Measurements from ENCODE around the gene KRTAP2-2.
"Not testable (repeated sequence)": the region's sequence is repeated elsewhere in the genome, so short reads cannot be mapped to it uniquely, and the experiment has no call there.

Gene KRTAP2-2, protein sequence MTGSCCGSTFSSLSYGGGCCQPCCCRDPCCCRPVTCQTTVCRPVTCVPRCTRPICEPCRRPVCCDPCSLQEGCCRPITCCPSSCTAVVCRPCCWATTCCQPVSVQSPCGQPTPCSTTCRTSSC
- total RNA-seq: 0 reads per million in 9 experiments

DNA sequence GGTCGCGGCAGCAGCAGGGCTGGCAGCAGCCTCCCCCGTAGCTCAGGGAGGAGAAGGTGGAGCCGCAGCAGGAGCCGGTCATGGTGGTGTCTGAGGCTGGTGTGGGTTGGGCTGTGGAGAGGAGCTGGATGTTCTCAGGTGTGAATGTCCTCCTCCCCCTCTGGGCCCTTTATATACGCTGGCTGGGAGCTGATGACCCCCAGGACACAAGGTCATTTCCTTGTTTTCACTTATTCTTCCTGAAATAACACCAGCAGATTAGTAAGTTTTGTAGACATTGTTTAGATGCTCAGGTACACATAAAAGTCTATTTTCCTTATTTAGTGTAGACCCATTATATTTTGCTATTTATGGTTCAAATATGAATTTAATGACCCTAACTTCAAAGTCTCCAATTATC lies at the start of gene KRTAP2-2:
Gene KRTAP2-2 (minus strand): TSS at position 101 of the 400 bp plus-strand sequence. CDS start 19 bp downstream, at position 82.
- not testable (repeated sequence) for H3K9me3 Mint-ChIP-seq; ATAC-seq (replicated peaks)

DNA sequence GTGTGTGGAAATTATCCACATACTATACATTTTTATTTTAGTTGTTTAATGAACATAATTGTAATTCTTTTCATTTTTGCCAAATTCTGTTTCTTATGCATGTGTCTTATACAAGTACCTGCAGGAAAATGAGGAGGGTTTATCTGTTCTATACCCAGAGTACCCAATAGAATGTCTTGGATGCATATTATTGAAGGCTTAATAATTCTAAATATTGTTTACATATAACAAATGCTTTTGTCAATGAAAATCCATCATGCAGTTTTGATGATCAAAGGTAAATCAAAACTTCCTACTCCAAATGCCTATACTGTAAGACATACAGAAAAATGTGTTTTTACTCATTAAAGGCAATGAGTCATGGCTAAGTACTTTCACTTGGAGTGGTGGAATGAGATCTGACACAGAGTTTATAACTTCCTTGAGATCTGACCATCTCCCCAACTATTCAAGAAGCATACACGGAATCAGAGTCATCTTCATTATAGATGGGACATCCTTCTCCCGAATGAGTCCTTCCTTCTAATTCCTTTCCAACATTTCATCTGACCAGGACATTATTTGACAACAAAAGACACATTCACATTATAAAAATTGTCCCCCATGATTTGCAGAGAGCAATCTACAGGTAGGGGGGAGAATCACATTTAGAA lies 49.5 kb upstream of the KRTAP2-2 start:
- not testable (repeated sequence) for H3K9me3 Mint-ChIP-seq; H3K27ac Mint-ChIP-seq; H3K36me3 Mint-ChIP-seq (ENCODE audit: insufficient read depth); DNase-seq; H3K4me1 Mint-ChIP-seq (ENCODE audit: low read depth in 2 of 2); H3K4me3 Mint-ChIP-seq; ATAC-seq (replicated peaks)
- peaks cover 22 to 41% of the 10 kb centered on the region in 2 donors for H3K27me3 Mint-ChIP-seq

More for the DNA sequence above, at the start of gene KRTAP2-2:
- H3K36me3 Mint-ChIP-seq (ENCODE audit: insufficient read depth); DNase-seq; H3K27ac Mint-ChIP-seq; H3K4me1 Mint-ChIP-seq (ENCODE audit: low read depth in 2 of 2); H3K4me3 Mint-ChIP-seq: not testable (repeated sequence)
- H3K27me3 Mint-ChIP-seq: peaks cover 48 to 79% of the 10 kb centered on the region in 2 donors

DNA sequence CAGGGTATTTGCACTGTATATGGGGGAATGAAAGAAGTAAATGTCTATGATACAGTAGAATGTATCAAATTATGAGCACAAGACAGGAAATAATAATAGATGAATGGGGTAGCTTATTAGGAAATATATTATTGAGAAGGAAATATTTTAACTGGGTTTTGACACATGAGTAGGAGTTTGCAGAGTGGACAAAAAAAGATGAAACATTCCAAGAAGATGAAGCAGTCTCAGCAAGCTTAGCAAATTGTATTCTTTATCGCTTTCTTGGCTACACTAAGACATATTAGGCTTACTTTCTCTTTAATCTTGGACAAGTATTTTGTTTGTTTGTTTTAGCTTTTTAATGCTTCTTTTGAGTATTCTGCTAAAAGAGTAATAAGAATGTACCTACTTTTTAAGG lies 48.9 kb upstream of the KRTAP2-2 start:
- DNase-seq (no peak), ATAC-seq (replicated peaks) (no peak)
- Mint-ChIP-seq H3K36me3 (ENCODE audit: insufficient read depth) (no peaks in the 10 kb centered on the region), H3K27me3 (peaks cover 24 to 39% of the 10 kb centered on the region in 2 donors), H3K4me1 (ENCODE audit: low read depth in 2 of 2) (peaks cover 0 to 4% of the 10 kb centered on the region in 2 donors), H3K4me3 (no peak overlapping the region), H3K27ac (no peak overlapping the region), H3K9me3 (no peaks in the 10 kb centered on the region)

DNA sequence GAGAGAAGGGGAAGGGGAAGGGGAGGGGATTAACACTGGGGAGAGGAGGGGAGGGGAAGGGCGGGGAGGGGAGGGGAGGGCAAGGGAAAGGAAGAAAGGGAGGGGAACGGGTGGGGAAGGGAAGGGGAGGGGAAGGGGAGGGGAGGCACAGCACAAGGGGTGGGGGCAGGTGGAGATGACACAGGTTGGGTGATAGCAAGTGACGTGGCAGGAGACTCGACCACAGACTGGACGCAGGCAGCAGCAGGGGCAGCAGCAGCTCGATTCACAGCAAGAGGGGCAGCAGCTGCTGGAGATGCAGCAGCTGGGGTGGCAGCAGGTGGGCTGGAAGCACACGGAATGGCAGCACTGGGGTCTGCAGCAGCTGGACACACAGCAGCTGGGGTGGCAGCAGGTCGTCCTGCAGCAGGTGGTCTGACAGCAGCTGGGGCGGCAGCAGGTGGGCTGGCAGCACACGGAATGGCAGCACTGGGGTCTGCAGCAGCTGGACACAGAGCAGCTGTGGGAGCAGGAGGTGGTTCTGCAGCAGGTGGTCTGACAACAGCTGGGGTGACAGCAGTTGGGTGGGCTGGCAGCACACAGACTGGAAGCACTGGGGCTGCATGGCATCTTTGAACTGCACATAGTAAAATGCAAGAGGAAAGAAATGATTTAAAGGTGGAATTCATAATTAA lies 46.7 kb upstream of the KRTAP2-2 start, which contains the start of gene KRTAP4-16:
Gene KRTAP4-16 (minus strand): TSS at position 624 of the 674 bp plus-strand sequence. CDS start 0 bp downstream, at position 624.
- no peaks in the 10 kb centered on the region for H3K9me3 Mint-ChIP-seq
- H3K27me3 Mint-ChIP-seq: peaks cover 35 to 45% of the 10 kb centered on the region in 2 donors
- DNase-seq: no peak
- H3K4me1 Mint-ChIP-seq (ENCODE audit: low read depth in 2 of 2): peaks cover 0 to 3% of the 10 kb centered on the region in 2 donors
- no peak within 1 kb of the TSS for H3K4me3 Mint-ChIP-seq
- no peaks in the 10 kb centered on the region for H3K36me3 Mint-ChIP-seq (ENCODE audit: insufficient read depth)
- no peak within 1 kb of the TSS for H3K27ac Mint-ChIP-seq
- ATAC-seq (replicated peaks): no peak

DNA sequence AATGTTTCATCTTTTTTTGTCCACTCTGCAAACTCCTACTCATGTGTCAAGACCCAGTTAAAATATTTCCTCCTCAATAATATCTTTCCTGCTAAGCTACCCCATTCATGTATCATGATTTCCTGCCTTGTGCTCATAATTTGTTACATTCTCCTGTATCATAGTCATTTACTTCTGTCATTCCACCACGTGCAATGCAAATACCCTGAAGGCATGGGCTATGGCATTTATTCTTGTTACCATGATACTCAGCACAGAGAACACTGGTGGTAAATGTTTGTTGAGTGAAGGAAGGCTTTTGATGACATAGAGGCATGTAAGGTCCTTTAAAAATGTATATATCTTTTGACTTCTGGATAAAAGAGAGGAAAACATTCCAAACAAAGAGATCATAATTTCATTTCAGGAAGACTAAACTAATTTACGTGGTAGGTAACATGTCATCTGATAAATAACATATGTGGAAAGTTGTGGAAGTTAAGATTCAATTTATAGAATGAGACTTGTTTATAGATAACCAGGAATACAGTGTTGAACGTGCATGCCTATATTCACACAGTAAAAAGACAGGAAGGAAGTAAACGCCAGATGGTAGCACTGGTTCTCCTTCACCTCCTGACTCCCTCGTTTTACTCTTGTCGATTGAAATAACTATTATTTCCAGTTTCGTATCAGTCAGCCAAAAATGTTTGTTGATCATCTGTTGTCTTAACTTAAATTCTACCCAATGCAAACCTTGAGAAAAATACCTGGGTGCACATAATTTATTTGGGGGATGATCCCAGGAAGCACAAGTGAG lies 44.9 kb upstream of the KRTAP2-2 start:
- not testable (repeated sequence) for H3K4me3 Mint-ChIP-seq; DNase-seq; H3K27ac Mint-ChIP-seq; H3K36me3 Mint-ChIP-seq (ENCODE audit: insufficient read depth); H3K9me3 Mint-ChIP-seq; ATAC-seq (replicated peaks); H3K4me1 Mint-ChIP-seq (ENCODE audit: low read depth in 2 of 2)
- peaks cover 33 to 52% of the 10 kb centered on the region in 2 donors for H3K27me3 Mint-ChIP-seq

DNA sequence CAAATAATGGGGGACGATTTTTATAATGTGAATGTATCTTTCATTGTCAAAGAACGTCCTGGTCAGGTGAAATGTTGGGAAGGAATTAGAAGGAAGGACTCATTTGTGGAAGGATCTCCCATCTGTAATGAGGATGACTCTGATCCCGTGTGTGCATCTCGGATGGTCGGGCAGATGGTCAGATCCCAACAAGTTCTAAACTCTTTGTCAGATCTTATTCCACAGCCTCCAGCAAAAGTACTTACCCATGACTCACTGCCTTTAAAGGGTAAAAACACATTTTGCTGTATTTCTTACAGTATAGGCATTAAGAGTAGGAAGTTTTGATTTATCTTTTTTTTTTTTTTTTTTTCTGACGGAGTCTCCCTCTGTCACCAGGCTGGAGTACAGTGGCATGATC lies 43.5 kb upstream of the KRTAP2-2 start:
- no peak for ATAC-seq (replicated peaks)
- peaks cover 33 to 59% of the 10 kb centered on the region in 2 donors for H3K27me3 Mint-ChIP-seq
- no peaks in the 10 kb centered on the region for H3K9me3 Mint-ChIP-seq

DNA sequence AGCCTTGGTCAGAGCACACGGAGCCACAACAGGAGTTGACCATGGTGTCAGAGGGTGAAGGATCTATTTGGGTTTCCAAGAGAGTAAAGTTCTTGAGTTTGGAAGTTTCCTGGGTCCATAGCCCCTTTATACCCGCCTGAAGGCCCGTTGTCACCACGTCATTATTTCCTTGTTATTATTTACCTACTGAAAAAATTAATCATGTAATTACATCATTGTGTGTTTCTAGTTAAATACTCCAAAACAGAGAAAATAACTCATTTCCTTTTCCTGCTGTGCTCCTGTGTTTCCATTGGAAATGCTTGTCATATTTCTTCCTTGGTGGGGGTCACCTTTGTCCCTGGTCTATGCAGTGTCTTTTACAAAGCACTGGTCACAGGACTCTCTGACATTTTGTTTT lies 43.0 kb upstream of the KRTAP2-2 start, which contains the start of gene KRTAP4-8:
Gene KRTAP4-8 (minus strand): TSS at position 101 of the 400 bp plus-strand sequence. CDS start 58 bp downstream, at position 43.
- Mint-ChIP-seq H3K4me3 (no peak within 1 kb of the TSS), H3K4me1 (ENCODE audit: low read depth in 2 of 2) (peaks cover 0 to 1% of the 10 kb centered on the region in 2 donors), H3K27ac (no peak within 1 kb of the TSS), H3K27me3 (peaks cover 33 to 59% of the 10 kb centered on the region in 2 donors), H3K36me3 (ENCODE audit: insufficient read depth) (no peaks in the 10 kb centered on the region), H3K9me3 (no peaks in the 10 kb centered on the region)
- no peak for DNase-seq
- ATAC-seq (replicated peaks): no peak

More for the DNA sequence above, 43.5 kb upstream of the KRTAP2-2 start:
- Mint-ChIP-seq H3K27ac (no peak overlapping the region), H3K4me1 (ENCODE audit: low read depth in 2 of 2) (peaks cover 0 to 1% of the 10 kb centered on the region in 2 donors), H3K4me3 (no peak overlapping the region), H3K36me3 (ENCODE audit: insufficient read depth) (no peaks in the 10 kb centered on the region)
- DNase-seq: no peak

DNA sequence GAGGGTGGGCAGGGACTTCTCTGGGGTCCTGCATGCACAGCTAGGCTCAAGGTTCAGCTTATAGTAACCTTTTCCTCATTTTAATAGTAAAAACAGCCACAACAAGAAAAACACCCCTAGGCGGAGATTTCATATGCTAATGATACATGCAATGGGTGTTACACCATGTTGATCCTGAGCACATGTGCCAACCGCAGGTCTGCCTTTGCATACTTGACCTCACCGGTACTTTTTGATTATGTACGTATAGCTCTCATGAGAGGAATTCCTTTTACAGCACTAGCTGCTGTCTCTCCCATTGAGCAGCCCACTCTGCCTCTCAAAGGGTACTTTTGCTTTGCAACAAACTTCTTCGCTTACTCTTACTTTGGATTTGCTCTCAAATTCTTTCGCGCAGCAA lies 41.0 kb upstream of the KRTAP2-2 start:
- Mint-ChIP-seq H3K27me3 (peaks cover 33 to 59% of the 10 kb centered on the region in 2 donors), H3K27ac (no peak overlapping the region), H3K9me3 (no peaks in the 10 kb centered on the region), H3K4me1 (ENCODE audit: low read depth in 2 of 2) (peaks cover 0 to 1% of the 10 kb centered on the region in 2 donors), H3K4me3 (no peak overlapping the region), H3K36me3 (ENCODE audit: insufficient read depth) (no peaks in the 10 kb centered on the region)
- ATAC-seq (replicated peaks) (no peak), DNase-seq (no peak)

DNA sequence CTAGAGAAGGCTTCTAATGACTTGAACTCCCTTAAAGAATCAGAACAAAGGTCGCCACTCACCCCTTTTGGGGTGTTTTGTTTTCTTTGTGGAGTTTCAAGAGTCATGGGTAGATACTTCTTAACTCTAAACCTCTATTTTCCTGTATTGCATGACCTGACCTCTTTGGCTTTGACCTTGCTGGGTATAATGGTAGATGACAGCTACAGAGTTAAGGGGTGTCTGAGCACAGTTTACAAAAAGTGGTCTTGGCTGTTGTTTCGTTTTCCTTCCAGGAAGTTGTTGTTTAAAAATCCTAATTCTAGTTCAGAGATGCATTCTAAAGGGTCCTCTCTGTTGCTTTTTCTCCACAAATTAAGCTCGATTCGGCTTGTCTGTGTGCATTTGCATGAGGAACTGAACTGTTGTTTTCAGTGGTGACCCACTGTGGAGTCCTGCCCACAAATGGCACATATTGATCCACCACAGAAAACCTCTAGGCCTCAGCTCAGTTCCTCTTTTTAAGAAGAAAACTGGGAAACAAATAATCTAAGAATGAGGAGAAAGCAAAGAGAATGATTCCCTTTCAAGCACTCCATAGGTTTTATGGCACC lies 33.8 kb upstream of the KRTAP2-2 start:
- not testable (repeated sequence) for H3K4me1 Mint-ChIP-seq (ENCODE audit: low read depth in 2 of 2); H3K36me3 Mint-ChIP-seq (ENCODE audit: insufficient read depth); H3K4me3 Mint-ChIP-seq; H3K27ac Mint-ChIP-seq; DNase-seq; ATAC-seq (replicated peaks); H3K9me3 Mint-ChIP-seq
- H3K27me3 Mint-ChIP-seq: peaks cover 28 to 34% of the 10 kb centered on the region in 2 donors

DNA sequence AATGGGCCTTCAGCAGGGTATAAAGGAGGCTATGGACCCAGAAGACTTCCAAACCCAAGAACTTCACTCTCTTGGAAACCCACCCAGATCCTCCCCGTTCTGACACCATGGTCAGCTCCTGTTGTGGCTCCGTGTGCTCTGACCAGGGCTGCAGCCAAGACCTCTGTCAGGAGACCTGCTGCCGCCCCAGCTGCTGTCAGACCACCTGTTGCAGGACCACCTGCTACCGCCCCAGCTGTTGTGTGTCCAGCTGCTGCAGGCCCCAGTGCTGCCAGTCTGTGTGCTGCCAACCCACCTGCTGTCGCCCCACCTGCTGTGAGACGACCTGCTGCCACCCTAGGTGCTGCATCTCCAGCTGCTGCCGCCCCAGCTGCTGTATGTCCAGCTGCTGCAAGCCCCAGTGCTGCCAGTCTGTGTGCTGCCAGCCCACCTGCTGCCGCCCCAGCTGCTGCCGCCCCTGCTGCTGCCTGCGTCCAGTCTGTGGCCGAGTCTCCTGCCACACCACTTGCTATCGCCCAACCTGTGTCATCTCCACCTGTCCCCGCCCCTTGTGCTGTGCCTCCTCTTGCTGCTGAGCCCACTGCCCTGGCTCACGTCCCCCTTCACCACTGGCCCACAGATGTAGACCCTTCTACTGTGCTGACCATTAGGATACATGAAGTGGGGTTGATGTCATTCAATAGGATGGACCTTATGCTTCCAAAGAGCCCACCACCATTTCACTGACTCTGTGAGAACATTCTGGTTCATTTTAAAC lies 29.2 kb upstream of the KRTAP2-2 start, which contains the start of gene KRTAP4-7:
Gene KRTAP4-7 (plus strand): TSS at position 51 of the 757 bp plus-strand sequence. CDS start 57 bp downstream, at position 108.
- not testable (repeated sequence) for H3K4me1 Mint-ChIP-seq (ENCODE audit: low read depth in 2 of 2); H3K4me3 Mint-ChIP-seq; H3K36me3 Mint-ChIP-seq (ENCODE audit: insufficient read depth); ATAC-seq (replicated peaks); H3K27ac Mint-ChIP-seq; H3K9me3 Mint-ChIP-seq; DNase-seq
- H3K27me3 Mint-ChIP-seq: peaks cover 40 to 61% of the 10 kb centered on the region in 2 donors

DNA sequence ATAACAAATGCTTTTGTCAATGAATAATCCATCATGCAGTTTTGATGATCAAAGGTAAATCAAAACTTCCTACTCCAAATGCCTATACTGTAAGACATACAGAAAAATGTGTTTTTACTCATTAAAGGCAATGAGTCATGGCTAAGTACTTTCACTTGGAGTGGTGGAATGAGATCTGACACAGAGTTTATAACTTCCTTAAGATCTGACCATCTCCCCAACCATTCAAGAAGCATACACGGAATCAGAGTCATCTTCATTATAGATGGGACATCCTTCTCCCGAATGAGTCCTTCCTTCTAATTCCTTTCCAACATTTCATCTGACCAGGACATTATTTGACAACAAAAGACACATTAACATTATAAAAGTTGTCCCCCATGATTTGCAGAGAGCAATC lies 28.4 kb upstream of the KRTAP2-2 start:
- H3K9me3 Mint-ChIP-seq; ATAC-seq (replicated peaks); H3K27ac Mint-ChIP-seq; H3K4me3 Mint-ChIP-seq; H3K36me3 Mint-ChIP-seq (ENCODE audit: insufficient read depth); DNase-seq; H3K4me1 Mint-ChIP-seq (ENCODE audit: low read depth in 2 of 2): not testable (repeated sequence)
- peaks cover 36 to 60% of the 10 kb centered on the region in 2 donors for H3K27me3 Mint-ChIP-seq

DNA sequence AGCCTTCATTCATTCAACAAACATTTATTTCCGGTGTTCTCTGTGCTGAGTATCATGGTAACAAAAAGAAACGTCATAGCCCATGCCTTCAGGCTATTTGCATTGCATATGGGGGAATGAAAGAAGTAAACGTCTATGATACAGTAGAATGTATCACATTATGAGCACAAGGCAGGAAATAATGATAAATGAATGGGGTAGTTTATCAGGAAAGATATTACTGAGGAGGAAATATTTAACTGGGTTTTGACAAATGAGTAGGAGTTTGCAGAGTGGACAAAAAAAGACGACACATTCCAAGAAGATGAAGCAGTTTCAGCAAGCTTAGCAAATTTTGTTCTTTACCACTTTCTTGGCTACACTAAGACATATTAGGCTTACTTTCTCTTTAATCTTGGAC lies 27.6 kb upstream of the KRTAP2-2 start:
- Mint-ChIP-seq H3K36me3 (ENCODE audit: insufficient read depth) (no peaks in the 10 kb centered on the region), H3K4me3 (no peak overlapping the region), H3K27me3 (peaks cover 41 to 52% of the 10 kb centered on the region in 2 donors), H3K27ac (no peak overlapping the region), H3K9me3 (no peaks in the 10 kb centered on the region), H3K4me1 (ENCODE audit: low read depth in 2 of 2) (no peaks in the 10 kb centered on the region)
- ATAC-seq (replicated peaks) (no peak), DNase-seq (no peak)

Measured in effector memory CD8-positive, alpha-beta T cell (primary cell).